ENCODE data around the gene IGSF5.
"Not testable (repeated sequence)": the region's sequence is repeated elsewhere in the genome, so short reads cannot be mapped to it uniquely, and the experiment has no call there.

The IGSF5 gene

GRCh38 chr21:39744883-39745282 is at the start of gene IGSF5:
IGSF5 (plus strand) TSS chr21:39745183; CDS start chr21:39745510, 327 bp downstream.
- not testable (repeated sequence) for DNase-seq

GRCh38 chr21:39696196-39696595 is 48.8 kb upstream of the IGSF5 start:
- no peak for DNase-seq

GRCh38 chr21:39696618-39697017 is 48.4 kb upstream of the IGSF5 start:
- no peak for DNase-seq

- no peak for DNase-seq
These were observed 44.7 kb upstream of the IGSF5 start for GRCh38 chr21:39700318-39700717.

- DNase-seq = no peak
These were observed 41.4 kb upstream of the IGSF5 start for GRCh38 chr21:39703578-39703977.

- DNase-seq = no peak
These were observed 39.1 kb upstream of the IGSF5 start for GRCh38 chr21:39705849-39706248.

- DNase-seq = no peak
These were observed 37.7 kb upstream of the IGSF5 start for GRCh38 chr21:39707316-39707715.

GRCh38 chr21:39710866-39711265 is 34.1 kb upstream of the IGSF5 start:
- DNase-seq = no peak

- DNase-seq = no peak
These were observed 32.7 kb upstream of the IGSF5 start for GRCh38 chr21:39712273-39712672.

- no peak for DNase-seq
These were observed 32.0 kb upstream of the IGSF5 start for GRCh38 chr21:39712976-39713375.

- DNase-seq = no peak
These were observed 31.1 kb upstream of the IGSF5 start for GRCh38 chr21:39713905-39714304.

- no peak for DNase-seq
These were observed 30.7 kb upstream of the IGSF5 start for GRCh38 chr21:39714331-39714730.

GRCh38 chr21:39715804-39716397 is 29.1 kb upstream of the IGSF5 start:
- no peak for DNase-seq

- no peak for DNase-seq
These were observed 24.7 kb upstream of the IGSF5 start for GRCh38 chr21:39720126-39720778.

- DNase-seq = no peak
These were observed 23.1 kb upstream of the IGSF5 start for GRCh38 chr21:39721885-39722284.

GRCh38 chr21:39724944-39725343 is 20.0 kb upstream of the IGSF5 start:
- no peak for DNase-seq

GRCh38 chr21:39726133-39726532 is 18.9 kb upstream of the IGSF5 start:
- DNase-seq = no peak

GRCh38 chr21:39727401-39728120 is 17.4 kb upstream of the IGSF5 start:
- DNase-seq = no peak

- no peak for DNase-seq
These were observed 16.6 kb upstream of the IGSF5 start for GRCh38 chr21:39728341-39728740.

- no peak for DNase-seq
These were observed 14.4 kb upstream of the IGSF5 start for GRCh38 chr21:39730418-39731157.

- DNase-seq = no peak
These were observed 8.3 kb upstream of the IGSF5 start for GRCh38 chr21:39736716-39737115.

GRCh38 chr21:39737376-39738000 is 7.5 kb upstream of the IGSF5 start:
- DNase-seq = no peak

- DNase-seq = no peak
These were observed 6.4 kb upstream of the IGSF5 start for GRCh38 chr21:39738566-39738965.

All from 8988T (cell line).